NCI-H69 (cell line): Measurements from ENCODE around the gene PIGC.

ENCODE experiments used
- DNase-seq: peaks from one replicate; lab custom pipeline; 2025; lab: John Stamatoyannopoulos, UW

Gene PIGC

DNA sequence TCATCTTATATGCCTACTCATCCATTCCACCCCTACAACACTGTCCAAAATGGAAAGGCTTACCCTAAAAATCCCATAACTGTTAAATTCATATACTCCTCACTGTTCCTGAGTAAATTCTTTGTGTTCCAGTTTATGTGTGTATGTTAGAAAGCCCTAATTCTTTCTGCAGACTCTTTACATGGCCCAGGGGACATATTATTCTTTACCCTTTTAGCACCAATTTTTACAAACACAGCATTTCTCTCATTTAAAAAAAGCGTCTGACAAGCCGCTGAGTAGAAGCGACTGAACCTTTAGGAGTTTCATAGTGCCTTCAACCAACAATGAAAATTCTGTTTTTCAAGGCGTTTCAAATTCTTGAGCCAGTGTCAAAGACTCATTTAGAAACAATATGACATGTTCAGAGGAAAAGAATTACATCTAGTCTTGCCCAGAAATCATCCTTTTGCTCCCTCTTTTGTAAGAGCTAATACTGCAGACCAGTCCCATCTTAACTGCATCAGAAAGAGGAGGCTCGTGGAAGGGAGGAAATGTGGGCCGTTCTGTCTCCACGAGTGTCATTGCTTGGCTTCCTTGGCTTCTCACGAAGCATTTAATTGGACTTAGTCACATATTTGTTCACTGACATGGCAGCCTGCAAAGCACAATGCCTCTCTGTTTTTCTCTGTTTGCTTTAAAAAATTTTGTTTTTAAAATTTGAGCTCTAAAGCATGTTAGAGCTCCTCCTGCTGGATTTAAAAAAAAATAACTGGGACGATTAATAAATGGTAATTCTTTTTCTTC lies 44.7 kb downstream of the PIGC start:
- peak; percentile 85 for DNase-seq

DNA sequence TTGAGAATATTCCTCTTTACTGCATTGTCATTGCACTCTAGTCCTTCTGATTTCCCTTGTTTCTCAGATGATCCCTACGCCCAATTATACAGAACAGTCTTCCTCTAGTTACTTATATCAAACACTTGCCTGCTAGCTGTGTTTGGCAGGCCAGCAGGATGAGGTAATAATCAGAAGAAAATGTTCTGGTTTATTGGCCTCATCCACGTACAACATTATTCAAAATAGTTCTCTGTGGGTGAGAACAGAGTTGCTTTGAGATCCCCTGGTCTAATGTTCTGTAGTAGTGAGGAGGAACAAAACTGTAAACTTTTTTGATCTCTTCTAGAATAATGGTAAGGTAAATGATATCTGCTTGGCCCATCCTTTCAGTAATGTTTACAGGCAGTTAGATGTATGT lies 45.7 kb downstream of the PIGC start:
- DNase-seq: no peak

DNA sequence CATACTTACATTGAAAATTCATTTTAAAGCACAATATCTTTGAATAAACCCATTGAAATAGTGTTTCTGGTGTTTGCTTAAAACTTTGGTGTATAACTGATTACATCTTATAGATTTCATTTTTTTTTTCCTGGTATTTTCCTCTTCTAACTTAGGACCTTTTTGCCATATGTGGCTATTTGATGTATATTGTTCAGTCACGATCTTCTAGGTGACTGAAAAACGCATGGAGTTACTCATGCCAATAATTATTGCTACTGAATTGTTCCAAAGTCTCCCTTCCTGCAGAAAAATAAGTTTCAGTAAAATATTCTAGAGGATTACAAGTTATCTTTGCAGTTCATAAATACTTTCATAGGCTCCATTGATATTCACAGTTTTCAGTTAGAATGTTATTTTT lies 46.2 kb downstream of the PIGC start:
- DNase-seq: no peak

DNA sequence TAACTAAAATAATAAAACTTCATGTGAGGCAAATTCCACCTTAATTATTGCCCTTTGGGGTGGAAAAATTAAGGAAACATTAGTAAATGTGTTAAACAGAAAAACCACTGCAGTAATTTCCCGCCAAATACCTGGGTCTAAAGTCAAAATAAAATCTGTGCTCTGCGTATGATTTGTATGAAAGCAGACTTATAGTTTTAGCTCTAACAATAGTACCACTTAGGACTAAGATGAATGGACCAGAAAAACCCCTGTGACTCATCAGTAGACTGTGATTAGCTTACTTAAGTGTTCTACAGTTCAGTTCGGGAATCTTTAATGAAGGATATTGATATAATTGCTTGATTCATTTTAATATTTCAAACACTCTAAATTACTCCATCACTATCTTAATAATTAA lies 46.6 kb downstream of the PIGC start:
- DNase-seq: peak; percentile 9

DNA sequence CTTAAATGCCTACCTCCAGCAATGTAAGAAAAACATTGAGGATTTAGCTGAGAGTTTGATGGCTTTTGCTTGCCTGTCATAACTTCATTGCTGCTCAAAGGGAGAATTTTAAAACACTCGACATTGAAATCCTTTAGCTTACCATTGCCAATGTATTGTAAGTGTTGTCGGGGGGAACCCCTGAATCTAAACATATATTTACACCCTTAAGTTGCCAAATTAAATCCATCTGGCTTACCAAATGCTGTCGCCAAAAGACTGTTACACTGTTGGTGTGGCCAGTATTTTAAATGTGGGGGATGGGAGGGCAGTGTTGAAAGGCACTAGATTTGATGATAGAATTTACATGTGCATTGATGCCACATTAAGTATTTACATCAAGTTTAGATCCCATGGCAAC lies 48.3 kb downstream of the PIGC start:
- DNase-seq: no peak

DNA sequence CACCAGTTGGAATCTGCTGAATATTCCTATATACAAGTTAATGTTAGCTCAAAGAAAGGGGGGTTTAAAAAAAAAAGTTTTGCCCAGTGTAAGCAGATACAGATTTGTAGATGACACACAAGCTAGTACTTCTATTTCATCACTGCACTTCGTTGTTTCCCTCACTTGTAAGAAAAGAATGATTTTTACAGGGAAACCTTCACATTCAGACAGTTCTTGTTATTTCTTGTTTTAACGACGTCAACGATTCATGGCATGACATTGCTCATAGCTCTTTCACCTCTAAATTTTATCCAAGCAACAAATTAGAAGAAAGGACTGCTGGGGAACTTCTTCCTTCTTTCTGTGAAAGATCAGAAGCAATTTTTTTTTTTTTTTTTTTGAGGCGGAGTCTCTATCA lies 49.1 kb downstream of the PIGC start:
- no peak for DNase-seq

DNA sequence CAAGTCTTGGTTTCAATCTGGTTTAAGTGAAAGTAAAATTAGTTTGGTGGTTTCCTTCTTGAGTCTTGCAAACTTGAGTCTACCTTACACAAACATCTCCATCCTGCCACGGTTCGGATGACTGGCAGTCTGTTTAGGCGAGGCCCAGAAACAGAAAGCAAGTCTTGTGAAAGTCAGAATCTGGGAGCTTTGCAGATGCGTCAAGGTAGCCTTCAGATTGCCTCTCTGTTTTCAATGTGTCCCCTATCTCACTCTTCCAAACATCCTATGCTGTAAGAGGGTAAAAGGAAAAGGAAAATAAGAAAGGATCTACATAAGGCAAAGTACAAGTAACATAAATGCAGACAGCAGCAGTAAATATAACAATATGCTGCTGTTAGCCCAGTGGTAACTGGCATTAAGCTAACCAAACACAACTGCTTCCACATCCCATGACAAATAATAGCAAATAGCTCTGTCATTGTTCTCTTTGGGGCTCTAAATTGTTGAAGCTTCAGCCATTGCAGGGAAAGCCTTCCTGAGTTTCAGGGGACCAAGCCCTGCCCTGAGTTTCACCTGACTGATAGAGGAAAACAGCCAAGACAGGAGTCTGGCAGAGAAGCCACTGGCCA lies 49.6 kb downstream of the PIGC start:
- peak; percentile 51 for DNase-seq

DNA sequence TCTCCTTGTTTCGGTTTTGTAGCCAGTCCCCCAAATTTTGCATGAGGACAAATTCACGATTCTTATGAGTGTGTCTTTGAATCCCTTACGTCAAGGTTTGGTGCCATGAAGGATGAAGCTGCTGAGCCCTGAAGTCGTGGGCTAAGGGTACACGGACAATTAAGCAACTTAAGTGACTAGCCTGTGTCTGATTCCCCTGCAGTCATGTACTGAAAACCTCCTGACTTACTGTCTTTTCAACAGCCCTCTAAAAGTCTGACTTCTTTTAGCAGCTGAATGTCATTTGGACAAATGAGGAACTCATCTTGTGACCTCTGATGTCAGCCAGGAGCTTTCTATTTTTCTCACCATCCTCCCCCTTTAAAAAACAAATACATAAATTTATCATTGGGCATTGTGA lies 50.5 kb downstream of the PIGC start:
- DNase-seq: no peak

DNA sequence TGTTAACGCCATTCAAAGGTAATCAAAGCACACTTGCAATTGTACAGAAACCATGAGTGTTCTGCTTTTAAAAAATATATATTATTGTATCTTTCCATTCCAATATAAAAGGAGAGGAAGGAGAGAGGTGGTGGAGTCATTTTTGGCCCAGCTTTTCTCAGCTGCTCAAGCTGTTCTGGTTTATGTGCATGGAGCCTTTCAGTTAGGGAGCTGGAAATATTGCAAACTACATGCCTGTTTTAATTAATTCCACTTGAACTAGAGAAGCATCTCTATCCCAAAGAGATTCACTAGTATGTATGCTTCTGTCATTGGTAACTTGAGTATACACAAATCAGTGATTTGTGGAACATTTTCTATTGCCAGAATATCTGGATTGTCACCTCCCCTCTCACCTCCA lies 51.9 kb downstream of the PIGC start:
- DNase-seq: no peak
